ENCODE measurements around the gene PIEZO1. TPM values are rescaled to one million over a fixed set of nuclear protein-coding genes. Genes with fewer than 3 reads are reported as not detected.

The PIEZO1 gene
- total and polyA plus RNA-seq, 2 donors (not counting 1 experiment from before 2014, with no cell fraction given): 108 to 331 TPM

DNA sequence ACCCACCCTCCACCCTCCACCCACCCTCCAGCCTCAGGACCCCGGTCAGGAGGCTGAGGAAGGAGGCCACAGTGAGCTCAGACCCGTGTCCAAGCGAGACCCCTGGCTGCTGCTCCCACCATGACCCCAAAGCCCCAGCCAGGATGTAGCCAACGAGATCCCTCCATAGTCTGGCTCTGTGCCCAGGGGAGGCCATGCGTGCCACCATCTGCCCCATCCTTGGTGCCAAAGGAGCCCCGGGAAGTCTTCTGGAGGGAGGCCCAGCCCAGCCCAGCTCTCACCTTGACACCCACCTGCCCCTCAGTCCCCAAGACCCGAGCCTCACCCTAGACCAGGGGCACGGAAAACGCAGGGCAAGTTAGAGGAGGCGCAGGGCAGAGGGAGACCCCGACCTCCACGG is 34.2 kb downstream of the PIEZO1 start:
- Mint-ChIP-seq H3K27ac (no peak overlapping the region), H3K4me1 (peaks cover 34% of the 10 kb centered on the region), H3K4me3 (no peak overlapping the region), H3K27me3 (no peaks in the 10 kb centered on the region), H3K9me3 (ENCODE audit: insufficient read depth) (no peaks in the 10 kb centered on the region)
- no peaks in the 10 kb centered on the region for H3K27me3 ChIP-seq (replicated peaks in 1 of 4; ENCODE audit: control extremely low read depth in 1 of 4, control insufficient read depth in 3 of 4, insufficient read depth in 4 of 4, low read length in 3 of 4)
- peaks cover 0 to 2% of the 10 kb centered on the region in 2 experiments for H3K36me3 ChIP-seq (replicated peaks in 1 of 2; ENCODE audit: control extremely low read depth in 1 of 2, control insufficient read depth in 1 of 2, extremely low read depth in 1 of 2, insufficient read depth in 2 of 2, low read length in 1 of 2)
- no peak for TF ChIP-seq EZH2 (IDR thresholded peaks at IDR 0.05; ENCODE audit: borderline replicate concordance, insufficient read depth, low read depth, low read length, poor library complexity, severe bottlenecking)
- TF ChIP-seq, protein P1, sequence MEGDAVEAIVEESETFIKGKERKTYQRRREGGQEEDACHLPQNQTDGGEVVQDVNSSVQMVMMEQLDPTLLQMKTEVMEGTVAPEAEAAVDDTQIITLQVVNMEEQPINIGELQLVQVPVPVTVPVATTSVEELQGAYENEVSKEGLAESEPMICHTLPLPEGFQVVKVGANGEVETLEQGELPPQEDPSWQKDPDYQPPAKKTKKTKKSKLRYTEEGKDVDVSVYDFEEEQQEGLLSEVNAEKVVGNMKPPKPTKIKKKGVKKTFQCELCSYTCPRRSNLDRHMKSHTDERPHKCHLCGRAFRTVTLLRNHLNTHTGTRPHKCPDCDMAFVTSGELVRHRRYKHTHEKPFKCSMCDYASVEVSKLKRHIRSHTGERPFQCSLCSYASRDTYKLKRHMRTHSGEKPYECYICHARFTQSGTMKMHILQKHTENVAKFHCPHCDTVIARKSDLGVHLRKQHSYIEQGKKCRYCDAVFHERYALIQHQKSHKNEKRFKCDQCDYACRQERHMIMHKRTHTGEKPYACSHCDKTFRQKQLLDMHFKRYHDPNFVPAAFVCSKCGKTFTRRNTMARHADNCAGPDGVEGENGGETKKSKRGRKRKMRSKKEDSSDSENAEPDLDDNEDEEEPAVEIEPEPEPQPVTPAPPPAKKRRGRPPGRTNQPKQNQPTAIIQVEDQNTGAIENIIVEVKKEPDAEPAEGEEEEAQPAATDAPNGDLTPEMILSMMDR (IDR thresholded peaks at IDR 0.05): no peak
- H3K9ac ChIP-seq (ENCODE audit: low read length): no peak overlapping the region
- no peak overlapping the region for H2AFZ ChIP-seq (ENCODE audit: insufficient read depth, low read depth, low read length, poor library complexity, severe bottlenecking)
- H3K9me3 ChIP-seq (ENCODE audit: control extremely low read depth in 1 of 3, control insufficient read depth in 2 of 3, insufficient read depth in 1 of 3, low read length in 2 of 3): peaks cover 0 to 5% (median 0%) of the 10 kb centered on the region in 3 donors
- WGBS (ENCODE audit: insufficient coverage): 95% methylated on average over 12 of the region's 12 CpGs
- H3K4me1 ChIP-seq (ENCODE audit: control insufficient read depth in 2 of 2, insufficient read depth in 2 of 2, low read length in 2 of 2): peaks cover 18 to 36% of the 10 kb centered on the region in 2 donors
- H3K27ac ChIP-seq (ENCODE audit: low read length in 2 of 2): no peak overlapping the region
- POLR2A ChIA-PET: interaction anchor here (0.7 to 1.0 kb wide), 2 partner anchors 33 to 82 kb away, joined by 3 to 5 read pairs; no protein-coding TSS in a partner anchor
- DNase-seq (no peak), ATAC-seq (ENCODE audit: low read depth) (no peak)
- H3K4me2 ChIP-seq (replicated peaks; ENCODE audit: low read depth, low read length, poor library complexity, severe bottlenecking): no peak overlapping the region
- peaks cover 45% of the 10 kb centered on the region for H4K20me1 ChIP-seq (ENCODE audit: control insufficient read depth, insufficient read depth, low read length, poor library complexity, severe bottlenecking)
- peaks cover 45% of the 10 kb centered on the region for H3K79me2 ChIP-seq (ENCODE audit: control insufficient read depth, insufficient read depth, low read length)
- CTCF ChIA-PET: interaction anchor here (1.0 to 13.1 kb wide), 3 partner anchors 13 to 33 kb away, joined by 5 to 138 read pairs (median 34); partner anchors contain the start of gene PIEZO1
- H3K4me3 ChIP-seq (ENCODE audit: control extremely low read depth in 1 of 5, extremely low read depth in 1 of 5, insufficient read depth in 1 of 5, low read depth in 2 of 5, low read length in 4 of 5): no peak overlapping the region
- intact Hi-C loops (cut with micrococcal nuclease): no loop called here

GRCh38 chr16:88749358-88749757 is 35.7 kb downstream of the PIEZO1 start:
- H3K27ac Mint-ChIP-seq: no peak overlapping the region

More at GRCh38 chr16:88749358-88749757, 35.7 kb downstream of the PIEZO1 start:
- peaks cover 45% of the 10 kb centered on the region for H3K4me1 Mint-ChIP-seq
- H2AFZ ChIP-seq (ENCODE audit: insufficient read depth, low read depth, low read length, poor library complexity, severe bottlenecking): no peak overlapping the region
- peaks cover 0 to 2% of the 10 kb centered on the region in 2 experiments for H3K36me3 ChIP-seq (replicated peaks in 1 of 2; ENCODE audit: control extremely low read depth in 1 of 2, control insufficient read depth in 1 of 2, extremely low read depth in 1 of 2, insufficient read depth in 2 of 2, low read length in 1 of 2)
- POLR2A ChIA-PET: no interaction called here
- WGBS (ENCODE audit: insufficient coverage): 93% methylated on average over 24 of the region's 26 CpGs
- H3K27ac ChIP-seq (ENCODE audit: low read length in 2 of 2): no peak overlapping the region
- H4K20me1 ChIP-seq (ENCODE audit: control insufficient read depth, insufficient read depth, low read length, poor library complexity, severe bottlenecking): peaks cover 34% of the 10 kb centered on the region
- no peak overlapping the region for H3K4me2 ChIP-seq (replicated peaks; ENCODE audit: low read depth, low read length, poor library complexity, severe bottlenecking)
- H3K4me1 ChIP-seq (ENCODE audit: control insufficient read depth in 2 of 2, insufficient read depth in 2 of 2, low read length in 2 of 2): peaks cover 31 to 49% of the 10 kb centered on the region in 2 donors
- peaks cover 0 to 5% (median 0%) of the 10 kb centered on the region in 3 donors for H3K9me3 ChIP-seq (ENCODE audit: control extremely low read depth in 1 of 3, control insufficient read depth in 2 of 3, insufficient read depth in 1 of 3, low read length in 2 of 3)
- no peak overlapping the region for H3K4me3 Mint-ChIP-seq
- H3K9ac ChIP-seq (ENCODE audit: low read length): no peak overlapping the region
- ATAC-seq (ENCODE audit: low read depth) (no peak), DNase-seq (no peak)
- H3K79me2 ChIP-seq (ENCODE audit: control insufficient read depth, insufficient read depth, low read length): peaks cover 33% of the 10 kb centered on the region
- H3K27me3 ChIP-seq (replicated peaks in 1 of 4; ENCODE audit: control extremely low read depth in 1 of 4, control insufficient read depth in 3 of 4, insufficient read depth in 4 of 4, low read length in 3 of 4): no peaks in the 10 kb centered on the region
- intact Hi-C loops (cut with micrococcal nuclease): no loop called here
- TF ChIP-seq, protein P1 (IDR thresholded peaks at IDR 0.05): no peak
- TF ChIP-seq EZH2 (IDR thresholded peaks at IDR 0.05; ENCODE audit: borderline replicate concordance, insufficient read depth, low read depth, low read length, poor library complexity, severe bottlenecking): no peak
- CTCF ChIA-PET: interaction anchor here (5.6 to 13.1 kb wide), 2 partner anchors 13 to 34 kb away, joined by 41 to 138 read pairs; partner anchors contain the start of gene PIEZO1
- no peak overlapping the region for H3K4me3 ChIP-seq (ENCODE audit: control extremely low read depth in 1 of 5, extremely low read depth in 1 of 5, insufficient read depth in 1 of 5, low read depth in 2 of 5, low read length in 4 of 5)
- H3K9me3 Mint-ChIP-seq (ENCODE audit: insufficient read depth): no peaks in the 10 kb centered on the region
- no peaks in the 10 kb centered on the region for H3K27me3 Mint-ChIP-seq

Measured in B cell (primary cell).